Activated CD4-positive, alpha-beta T cell treated with anti-CD3 and anti-CD28 coated beads, Interleukin-2, Interleukin-4, amounts not matched to agents 100 ng/mL and 50 ng/mL, durations not matched to agents 16 hours and 8 hours (primary cell): ENCODE measurements around the gene UBE3A.
"Not testable (repeated sequence)": the region's sequence is repeated elsewhere in the genome, so short reads cannot be mapped to it uniquely, and the experiment has no call there.

Experiments used
- DNase-seq: peaks from one replicate; pipeline ENCODE4 v3.0.0-alpha.2; 2020; ENCODE audit warnings: low spot score

The UBE3A gene

DNA sequence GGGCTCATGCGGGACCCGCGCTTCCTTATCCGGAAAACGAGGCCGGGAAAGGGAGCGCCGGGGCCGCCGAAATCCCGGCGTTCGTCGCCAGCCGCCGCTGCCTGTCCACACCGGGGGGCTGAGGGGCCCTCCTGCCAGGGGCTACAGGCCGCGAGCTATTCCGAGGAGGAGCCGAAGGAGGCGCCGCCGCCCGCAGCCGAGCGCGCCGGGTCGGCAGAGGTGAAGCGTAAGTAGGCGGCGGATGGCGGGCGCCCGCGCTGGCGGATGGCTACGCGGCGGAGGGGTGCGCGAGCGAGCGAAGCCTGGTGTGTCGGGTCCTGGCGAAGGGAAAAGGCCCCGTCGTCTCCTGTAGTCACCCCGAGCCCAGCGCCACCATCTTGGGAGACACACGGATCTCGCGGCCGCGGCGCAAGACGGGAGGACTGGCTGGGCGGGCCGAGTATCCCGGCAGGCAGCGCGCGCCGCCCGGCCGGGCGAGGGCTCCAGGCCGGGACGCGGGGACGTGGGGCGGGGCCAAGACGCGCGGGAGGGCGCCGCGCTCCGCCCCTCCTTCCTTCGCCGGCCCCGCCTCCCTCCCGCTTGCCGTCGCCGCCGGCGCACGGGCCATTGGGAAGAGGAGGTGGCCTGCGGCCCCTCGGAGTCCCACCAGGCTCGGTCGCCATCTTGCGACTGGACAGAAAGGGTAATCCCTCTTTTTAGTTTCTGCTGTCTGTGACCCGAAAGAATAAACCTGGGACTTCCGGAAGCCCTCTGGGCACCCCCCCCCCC lies at the start of gene UBE3A:
TSS of gene UBE3A (minus strand) at position 424 of the 768 bp plus-strand sequence. CDS start 29,917 bp downstream, outside the sequence.
- peak; percentile 87 for DNase-seq

DNA sequence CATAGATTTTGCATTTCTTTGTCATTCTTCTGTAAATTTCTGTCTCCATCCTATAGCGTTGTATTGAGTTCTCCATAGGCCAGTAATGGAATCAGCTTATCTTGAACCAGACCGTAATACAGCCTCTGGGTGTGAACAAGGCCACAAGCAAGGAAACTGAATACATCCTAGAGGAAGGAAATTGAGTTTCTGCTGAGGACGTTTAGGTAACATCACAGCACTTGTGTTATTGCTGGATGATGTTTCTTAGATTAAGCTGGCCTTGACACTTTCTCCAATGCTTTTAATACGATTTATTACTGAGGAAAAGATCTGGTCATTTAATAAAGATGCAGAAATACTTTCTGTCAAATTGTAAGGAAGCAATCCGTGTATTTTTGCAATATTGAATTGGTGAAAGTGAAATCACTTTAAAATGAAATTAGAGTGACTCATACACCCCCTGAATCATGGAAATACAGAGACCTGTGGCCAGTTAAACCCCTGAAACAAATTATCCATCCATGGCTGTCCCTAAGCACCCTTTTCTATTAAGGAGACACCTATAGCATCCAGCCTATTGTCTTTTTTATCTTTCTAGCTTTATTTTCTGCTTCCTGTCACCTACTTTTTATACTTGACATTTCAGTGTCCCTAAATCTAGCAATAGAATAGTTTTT lies 48.5 kb upstream of the UBE3A start:
- no peak for DNase-seq

DNA sequence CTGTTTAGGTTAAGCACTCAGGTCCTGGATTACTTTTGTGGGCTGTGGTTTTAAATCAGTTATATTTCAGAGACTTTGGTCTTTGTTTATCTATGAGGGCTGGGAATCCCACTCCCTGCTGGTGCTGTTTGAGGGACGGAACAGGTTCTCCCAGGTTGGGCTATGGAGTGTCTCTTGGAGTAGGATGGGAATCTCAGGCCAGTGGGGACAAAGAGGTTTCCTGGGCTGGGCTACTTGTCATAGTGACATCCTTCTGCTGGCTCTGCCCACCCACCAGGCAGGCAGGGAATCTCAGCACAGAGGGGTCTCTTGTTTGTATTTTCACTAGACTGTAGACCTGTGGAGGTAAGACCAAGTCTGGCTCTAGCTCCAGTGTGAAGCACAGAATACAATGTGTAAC lies 47.2 kb upstream of the UBE3A start:
- DNase-seq, result no peak

DNA sequence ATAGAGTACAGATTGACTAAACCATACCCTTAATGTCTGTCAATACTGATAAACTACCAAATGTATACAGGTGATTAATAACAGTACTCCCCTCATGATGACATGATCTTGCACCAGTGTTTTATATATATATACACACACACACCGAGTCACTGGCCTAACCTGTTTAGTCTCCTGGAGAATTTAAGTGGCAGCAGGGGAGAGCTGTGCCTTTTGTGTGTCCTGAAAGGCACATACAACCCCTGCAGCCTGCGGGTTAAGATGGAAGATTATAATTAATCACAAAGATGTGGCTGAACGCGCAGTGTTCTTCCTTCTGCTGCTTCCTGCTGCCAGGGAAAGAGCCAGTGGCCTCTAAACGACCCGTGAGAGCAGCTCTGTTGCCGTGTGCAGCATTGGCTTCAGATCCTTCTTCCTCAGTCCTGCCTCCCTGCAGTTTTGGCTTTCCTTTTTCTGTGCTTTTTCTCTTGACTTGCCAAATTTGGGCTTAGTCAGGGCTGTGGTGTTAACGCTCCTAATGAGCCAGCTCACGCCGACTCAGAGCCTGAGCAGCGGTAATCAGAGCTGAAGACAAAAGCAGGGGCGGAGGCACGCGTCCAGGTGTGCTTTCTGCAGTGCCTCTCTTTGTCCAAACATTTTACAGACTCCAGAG lies 42.5 kb upstream of the UBE3A start:
- DNase-seq, result no peak

DNA sequence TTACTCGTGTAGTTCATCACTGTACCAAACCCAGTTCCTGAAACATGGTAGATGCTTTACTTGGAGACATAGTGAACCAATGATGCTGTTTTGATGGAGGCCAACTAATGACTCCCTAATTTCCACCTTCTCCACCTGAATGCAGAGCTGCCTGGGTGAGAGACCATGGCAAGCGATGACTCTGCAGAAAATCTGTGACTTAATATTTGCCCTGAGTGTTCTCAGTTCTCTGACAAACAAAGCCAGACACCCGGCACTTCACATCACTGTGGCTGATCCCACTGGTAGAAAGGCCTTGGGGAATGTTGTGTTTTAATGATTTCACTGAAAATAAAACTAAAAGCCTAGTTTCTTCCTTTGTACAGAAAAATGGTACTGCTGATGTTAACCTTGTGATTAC lies 39.5 kb upstream of the UBE3A start:
- no peak for DNase-seq

DNA sequence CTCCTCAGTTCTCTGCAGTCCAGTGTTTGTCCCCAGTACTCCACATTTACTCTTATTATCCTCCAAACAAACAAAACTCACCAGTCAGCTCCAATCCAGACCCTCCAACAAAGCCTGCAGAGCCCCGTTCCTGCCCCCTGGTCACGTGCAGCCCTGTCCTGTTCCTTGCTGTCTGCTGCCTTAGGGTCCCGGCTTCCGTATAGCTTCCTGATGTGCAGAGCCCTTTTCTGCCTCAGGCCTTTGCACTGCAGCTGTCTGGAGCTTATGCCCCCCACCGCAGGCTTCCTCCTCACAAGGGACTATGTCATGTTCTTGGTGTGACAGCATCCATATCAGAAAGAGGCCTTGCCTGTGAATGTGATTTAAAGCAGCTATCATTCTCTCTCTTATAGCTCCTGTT lies 39.0 kb upstream of the UBE3A start:
- DNase-seq, result no peak

DNA sequence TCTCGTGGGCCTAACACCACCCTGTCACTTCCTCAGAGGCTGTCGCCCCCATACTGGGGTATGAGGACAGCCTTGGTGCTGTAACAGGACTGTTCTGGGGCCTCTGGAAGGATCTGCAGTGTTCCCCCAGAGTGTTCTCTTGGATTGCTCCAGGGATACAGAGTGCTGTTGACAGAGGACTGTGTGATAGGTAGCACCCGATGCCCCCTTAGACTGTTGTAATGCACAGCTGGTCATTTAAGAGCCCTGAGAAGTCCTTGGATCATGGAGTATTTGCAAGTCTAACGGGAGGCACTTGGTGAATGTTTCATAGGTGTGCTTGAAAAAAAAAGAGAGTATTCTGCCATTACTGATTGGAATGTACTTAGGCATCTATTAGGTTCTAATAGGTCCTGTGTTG lies 35.4 kb upstream of the UBE3A start:
- DNase-seq, result no peak

DNA sequence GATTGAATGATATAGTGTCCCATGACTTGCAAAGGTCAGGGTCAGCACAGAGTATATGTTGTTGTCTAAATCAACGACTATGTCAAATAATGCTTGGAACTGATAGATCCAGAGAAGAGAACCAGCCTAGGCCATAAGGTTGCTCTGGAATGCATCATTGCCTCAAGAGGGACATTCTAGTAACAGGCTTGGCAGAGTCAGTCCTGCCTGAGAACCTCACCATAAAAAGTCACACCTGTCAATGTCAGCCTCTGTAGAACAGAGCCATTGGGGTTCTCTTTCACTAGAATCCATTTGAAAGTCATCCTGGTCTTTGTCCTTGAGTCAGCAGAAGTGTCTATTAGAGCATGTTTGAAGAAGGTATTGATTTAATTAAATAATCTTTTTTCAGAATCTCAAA lies 31.4 kb upstream of the UBE3A start:
- DNase-seq, result no peak

DNA sequence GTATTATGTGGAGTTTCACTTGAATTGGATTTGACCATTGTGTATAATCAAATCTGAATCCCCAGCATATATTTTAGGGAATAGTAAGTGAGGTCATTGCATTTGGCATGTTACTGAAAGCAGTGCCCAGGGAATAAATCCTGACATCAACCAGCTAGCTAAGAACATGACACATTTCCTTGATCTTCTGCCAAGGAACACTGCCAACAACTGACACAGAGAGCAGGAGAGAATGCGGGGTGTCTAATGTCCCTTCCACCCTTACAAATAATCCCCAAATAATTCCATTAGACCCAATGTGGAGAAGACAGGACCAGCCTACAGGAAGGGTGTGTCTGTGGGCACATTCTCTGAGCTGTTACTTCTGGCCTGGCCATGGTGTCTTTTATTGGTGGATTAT lies 30.6 kb upstream of the UBE3A start:
- no peak for DNase-seq

DNA sequence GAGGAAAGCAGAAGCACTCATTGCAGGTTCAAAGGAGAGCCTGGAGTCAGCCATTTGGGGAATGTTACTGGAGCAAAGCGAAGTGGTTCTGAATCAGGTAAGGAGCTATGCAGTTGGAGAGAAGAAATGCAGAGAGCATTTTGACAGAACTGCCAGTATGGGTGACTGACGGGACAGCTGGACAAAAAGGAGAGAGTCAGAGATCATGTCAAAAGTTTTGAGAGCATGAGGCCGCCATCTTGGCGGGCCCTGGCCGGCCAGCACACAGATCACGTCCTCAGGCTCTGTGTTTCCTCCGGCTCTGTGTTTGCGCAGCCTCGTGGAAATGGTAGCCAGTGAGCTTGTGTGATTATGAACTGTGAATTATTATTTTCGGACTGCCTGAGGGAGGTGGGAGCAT lies 29.8 kb upstream of the UBE3A start:
- DNase-seq, result no peak

DNA sequence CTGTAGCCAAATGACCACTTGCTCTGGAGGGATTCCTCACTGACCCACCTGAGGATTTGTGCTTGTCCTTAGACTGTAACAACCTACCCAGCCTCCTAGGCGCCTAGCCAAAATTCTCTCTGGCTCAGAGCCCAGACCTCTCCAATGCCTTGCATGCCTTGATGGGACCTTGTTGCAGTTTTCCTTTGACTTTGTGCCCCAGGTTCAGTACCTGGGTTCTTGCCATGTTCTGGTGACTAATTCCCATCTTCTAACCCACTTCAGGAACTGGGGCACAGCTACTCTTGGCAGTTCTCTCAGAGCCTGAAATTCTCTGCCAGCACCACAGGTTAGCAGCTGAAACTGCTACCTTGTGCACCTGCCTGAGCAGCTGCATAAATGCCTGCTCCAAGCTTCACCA lies 27.0 kb upstream of the UBE3A start:
- DNase-seq, result no peak

DNA sequence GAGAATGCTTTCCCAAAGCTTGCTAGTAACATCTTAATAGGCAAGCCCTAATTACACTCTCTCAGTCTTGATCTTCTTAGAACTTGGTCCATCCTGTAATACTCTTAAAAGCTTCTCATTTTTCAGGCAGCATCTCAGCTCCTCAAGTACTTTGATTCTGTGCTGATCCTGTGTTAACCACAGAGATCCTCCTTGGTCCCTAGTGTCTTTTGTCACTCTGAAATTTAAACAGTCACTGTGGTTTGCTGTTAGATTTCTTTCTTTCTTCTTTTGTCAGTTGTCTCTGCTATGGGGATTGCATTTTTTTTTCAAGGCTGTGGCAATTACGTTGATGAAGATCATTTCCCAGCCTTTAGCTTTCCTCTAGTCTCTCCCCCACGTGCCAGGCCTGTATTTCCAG lies 26.0 kb upstream of the UBE3A start:
- no peak for DNase-seq

DNA sequence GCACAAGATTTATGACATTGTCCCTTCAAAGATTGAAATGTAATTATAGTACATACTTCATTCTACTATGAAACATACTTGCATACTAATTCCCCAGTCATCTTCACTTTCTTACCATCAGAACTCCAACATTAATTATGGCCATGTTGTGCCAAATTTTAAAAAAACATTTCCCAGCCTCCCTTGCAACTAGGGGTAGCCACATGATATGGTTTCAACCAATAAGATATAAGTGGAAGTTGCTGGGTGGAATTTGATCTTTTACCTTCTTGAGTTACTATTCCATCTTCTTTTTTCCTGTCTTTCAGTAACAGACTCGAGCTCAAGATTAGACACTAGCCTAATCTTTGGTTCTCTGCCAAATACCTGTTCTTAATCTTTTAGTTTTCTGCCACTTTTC lies 25.6 kb upstream of the UBE3A start:
- DNase-seq, result no peak

DNA sequence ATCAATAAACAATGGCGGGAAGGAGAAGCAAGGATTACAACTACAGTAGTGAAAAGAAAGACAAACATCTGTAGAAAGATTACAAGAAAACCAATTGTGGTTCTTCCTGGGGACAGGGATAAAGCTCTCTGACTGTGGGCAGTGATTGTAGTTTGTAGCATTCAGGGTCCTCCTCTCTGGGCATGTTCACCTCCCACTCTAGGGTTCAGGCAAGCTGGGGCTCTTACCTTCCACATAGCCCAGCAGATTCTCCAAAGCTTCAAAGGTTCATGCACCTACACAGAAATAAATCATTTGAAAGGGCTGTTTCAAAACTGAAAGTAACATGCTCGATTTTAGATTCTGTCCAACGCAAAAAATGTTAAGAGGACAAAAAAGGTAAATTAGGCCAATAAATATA lies 17.4 kb upstream of the UBE3A start:
- no peak for DNase-seq

DNA sequence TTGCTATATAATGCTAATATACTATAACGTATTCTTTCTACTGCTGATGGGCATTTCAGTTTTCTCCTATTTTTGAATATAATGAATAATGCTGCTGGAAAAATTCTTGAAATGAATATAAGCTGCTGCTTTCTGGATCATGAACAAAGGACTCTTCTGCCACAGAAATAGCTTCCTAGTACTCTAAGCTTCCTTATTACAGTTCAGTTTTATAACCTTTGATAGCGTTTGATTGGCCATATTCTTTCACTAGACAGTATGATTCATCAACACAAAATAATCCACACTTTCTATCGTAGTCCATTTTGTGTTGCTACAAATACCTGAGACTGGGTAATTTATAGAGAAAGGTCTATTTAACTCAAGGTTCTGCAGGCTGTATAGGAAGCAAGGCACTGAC lies 16.4 kb upstream of the UBE3A start:
- no peak for DNase-seq

DNA sequence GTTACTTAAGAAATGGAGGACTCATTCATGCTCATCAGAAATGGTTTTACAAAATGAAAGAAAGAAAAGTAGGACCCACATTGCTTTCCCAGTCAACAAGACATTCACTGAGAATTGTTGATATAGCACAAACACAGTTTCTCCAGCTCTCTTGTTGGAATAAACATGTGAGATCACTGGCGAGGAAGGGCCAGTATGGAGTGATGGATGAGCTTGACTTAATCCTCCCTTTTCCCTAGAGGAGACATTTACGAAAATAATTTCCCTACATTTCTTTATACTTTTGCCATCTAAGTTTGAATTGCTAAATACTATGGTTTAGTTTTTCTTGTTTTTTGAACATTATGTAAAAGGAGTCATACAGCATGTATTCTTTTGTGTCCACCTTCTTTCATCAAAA lies 15.9 kb upstream of the UBE3A start:
- DNase-seq, result no peak

DNA sequence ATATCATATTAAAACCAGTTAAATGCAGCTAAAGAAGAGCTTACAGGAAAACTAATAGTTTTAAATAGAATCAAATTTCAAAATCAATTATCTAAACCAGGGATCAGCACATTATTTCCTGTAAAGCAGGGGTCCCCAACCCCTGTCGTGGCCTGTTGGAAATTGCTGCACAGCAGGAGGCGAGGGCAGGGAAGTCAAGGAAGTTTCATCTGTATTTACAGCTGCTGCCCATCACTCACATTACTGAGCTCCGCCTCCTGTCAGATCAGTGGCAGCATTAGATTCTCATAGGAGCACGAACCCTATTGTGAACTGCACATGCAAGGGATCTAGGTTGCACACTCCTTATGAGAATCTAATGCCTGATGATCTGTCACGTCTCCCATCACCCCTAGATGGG lies 14.4 kb upstream of the UBE3A start:
- DNase-seq, result not testable (repeated sequence)

DNA sequence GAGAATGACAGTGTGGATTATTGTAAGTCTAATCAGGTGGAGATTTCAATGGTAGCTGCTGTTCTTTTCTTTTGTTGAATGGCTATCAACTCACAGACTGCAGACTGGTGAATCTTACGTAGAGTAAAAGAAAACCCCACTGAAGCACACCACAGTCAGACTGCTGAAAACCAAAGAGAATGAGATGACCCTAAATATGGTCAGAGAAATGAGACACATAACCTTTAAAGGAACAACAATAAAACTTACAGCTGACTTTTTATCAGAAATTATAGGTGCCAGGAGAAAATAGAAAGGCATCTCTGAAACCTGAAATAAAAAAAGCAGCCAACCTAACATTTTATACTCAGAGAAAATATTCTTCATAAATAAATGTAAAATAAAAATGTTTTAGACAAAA lies 12.7 kb upstream of the UBE3A start:
- DNase-seq, result no peak

DNA sequence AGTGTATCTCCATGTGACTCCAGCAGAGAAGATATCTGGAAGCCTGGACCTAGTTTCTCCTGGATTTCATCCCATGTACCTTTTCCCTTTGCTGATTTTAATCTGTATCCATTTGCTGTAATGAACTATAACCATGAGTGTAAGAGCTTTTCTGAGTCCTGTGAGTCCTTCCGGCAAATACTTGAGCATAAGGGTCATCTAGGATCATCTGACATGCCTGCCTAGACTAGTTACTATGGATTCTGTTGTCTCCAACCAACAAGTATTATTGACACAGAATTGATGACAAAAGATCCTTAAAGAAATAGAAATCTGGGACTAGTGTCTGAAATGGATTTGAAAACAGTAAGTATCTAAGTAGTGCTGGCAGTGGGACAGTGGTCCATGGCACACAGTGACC lies 11.3 kb upstream of the UBE3A start:
- DNase-seq, result no peak

DNA sequence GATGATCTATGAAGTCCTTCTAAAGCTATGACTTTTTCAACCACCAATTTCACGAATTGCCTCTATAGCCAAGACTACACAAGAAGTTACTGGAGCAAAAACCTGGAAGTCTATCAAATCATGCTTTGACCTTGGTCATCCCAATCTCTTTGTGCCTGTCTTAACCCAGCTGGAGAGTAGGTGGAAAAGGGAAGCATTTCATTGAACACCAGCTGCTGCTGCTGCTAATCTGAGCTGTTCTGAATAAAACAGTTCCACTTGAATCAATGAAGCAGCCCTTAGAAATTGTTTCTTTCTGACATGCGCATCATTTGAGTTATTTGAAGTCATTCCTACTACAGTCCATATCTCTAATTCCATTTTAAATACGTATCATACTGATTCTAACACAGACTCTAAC lies 7.3 kb upstream of the UBE3A start:
- DNase-seq, result no peak

DNA sequence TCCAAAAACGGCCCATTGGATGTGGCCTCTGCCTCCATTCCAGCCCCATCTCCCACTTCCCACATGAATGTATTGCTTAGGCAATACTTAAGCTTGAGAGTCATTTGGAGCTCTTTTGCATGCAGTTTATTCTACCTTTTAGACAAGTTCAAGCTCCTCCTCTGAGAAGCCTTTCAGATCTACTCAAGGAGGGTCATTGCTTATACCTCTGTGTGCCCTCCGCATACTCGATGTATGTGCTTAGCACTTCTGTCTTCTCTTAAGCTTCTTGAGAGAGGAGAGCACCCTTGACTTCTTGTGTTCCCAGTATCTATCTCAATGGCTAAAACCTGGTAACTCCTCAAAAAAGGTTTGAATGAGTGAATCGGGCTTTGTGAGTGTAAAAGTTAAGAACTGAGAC lies 6.6 kb upstream of the UBE3A start:
- no peak for DNase-seq

DNA sequence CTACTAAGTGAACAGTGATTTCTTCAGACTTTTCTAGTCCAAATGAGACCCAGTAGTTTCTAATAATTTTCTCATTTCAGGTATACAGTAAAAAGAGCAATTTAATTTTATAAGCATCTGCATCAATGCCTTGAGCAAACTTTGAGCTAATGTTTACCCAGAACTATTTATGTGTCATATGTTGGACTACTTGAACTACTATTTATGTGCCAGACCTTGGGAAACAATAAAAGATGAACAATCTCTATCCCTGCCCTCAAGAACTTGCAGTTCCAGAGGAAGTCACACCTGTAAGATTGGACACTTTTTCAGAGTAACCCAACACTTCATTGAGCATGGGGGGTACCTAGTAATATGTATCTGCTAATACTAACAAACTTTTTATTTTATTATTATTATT lies 2.3 kb upstream of the UBE3A start:
- DNase-seq, result no peak

DNA sequence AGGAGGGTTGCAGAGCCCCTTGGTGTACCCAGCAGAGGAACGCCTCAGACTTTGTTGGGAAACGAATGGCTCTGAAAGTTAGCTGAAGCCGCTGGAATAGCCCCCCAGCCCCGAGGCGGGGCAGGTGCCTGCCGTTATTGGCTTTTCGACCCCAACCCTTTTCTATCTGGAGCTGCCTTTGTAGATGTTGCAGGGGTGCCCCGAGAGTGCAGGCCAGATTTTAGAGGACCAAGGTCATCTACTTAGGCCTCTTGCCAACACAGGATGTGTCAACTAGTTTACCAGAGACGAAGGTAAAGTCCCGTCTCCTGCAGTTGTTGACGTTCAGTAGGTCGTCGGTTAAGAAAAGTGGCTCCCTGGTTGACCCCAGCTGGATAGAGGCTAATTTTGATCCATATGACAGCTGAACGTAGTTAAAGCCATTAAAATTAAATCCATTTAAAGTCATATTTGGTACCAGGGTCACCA lies 579 bp upstream of the UBE3A start:
- DNase-seq, result peak; percentile 4
